ENCODE data around the gene DDIAS. TPM values are rescaled to one million over a fixed set of nuclear protein-coding genes. Genes with fewer than 3 reads are reported as not detected.

Gene DDIAS
- total and polyA plus RNA-seq, 2 donors (not counting 1 experiment from before 2014, with no cell fraction given), result 2.3 to 3.0 TPM

- H3K27me3 ChIP-seq (ENCODE audit: control insufficient read depth, insufficient read depth, low read length), result no peaks in the 10 kb centered on the region
- TF ChIP-seq EZH2 (IDR thresholded peaks at IDR 0.05; ENCODE audit: low read length, missing control alignments) (no peak), CTCF (conservative IDR thresholded peaks at IDR 0.05 in 1 of 2, IDR thresholded peaks at IDR 0.05 in 1 of 2; ENCODE audit: low read depth in 1 of 2, low read length in 2 of 2) (no peak)
- no peaks in the 10 kb centered on the region for H4K20me1 ChIP-seq (ENCODE audit: control insufficient read depth, extremely low read depth, insufficient read depth, low read length)
- DNase-seq (ENCODE audit: low read depth in 2 of 2), result peak in 1 of 2 donors; percentile 30
- H3K4me3 ChIP-seq (replicated peaks in 1 of 4; ENCODE audit: control extremely low read depth in 1 of 4, insufficient read depth in 1 of 4, low read depth in 3 of 4, low read length in 4 of 4), result no peak overlapping the region
- no peaks in the 10 kb centered on the region for H3K79me2 ChIP-seq (ENCODE audit: control insufficient read depth, insufficient read depth, low read length)
- H2AFZ ChIP-seq (ENCODE audit: low read length), result no peak overlapping the region
- H3K27ac ChIP-seq (ENCODE audit: insufficient read depth, low read length), result no peak overlapping the region
- H3K9me3 ChIP-seq (ENCODE audit: control insufficient read depth, insufficient read depth, low read depth, low read length), result no peaks in the 10 kb centered on the region
- no peaks in the 10 kb centered on the region for H3K36me3 ChIP-seq (ENCODE audit: control insufficient read depth, insufficient read depth, low read length)
- H3K4me1 ChIP-seq (ENCODE audit: control insufficient read depth, extremely low read depth, insufficient read depth, low read length), result peaks cover 14% of the 10 kb centered on the region
- H3K9ac ChIP-seq (ENCODE audit: insufficient read depth, low read length), result no peak overlapping the region
- no peak overlapping the region for H3K4me2 ChIP-seq (ENCODE audit: extremely low read depth, insufficient read depth, low read length)
Measured at GRCh38 chr11:82855616-82856015, 45.9 kb upstream of the DDIAS start.

GRCh38 chr11:82857145-82857544 lies 44.4 kb upstream of the DDIAS start:
- no peaks in the 10 kb centered on the region for H4K20me1 ChIP-seq (ENCODE audit: control insufficient read depth, extremely low read depth, insufficient read depth, low read length)
- H3K4me3 ChIP-seq (replicated peaks in 1 of 4; ENCODE audit: control extremely low read depth in 1 of 4, insufficient read depth in 1 of 4, low read depth in 3 of 4, low read length in 4 of 4), result no peak overlapping the region
- no peak overlapping the region for H3K4me2 ChIP-seq (ENCODE audit: extremely low read depth, insufficient read depth, low read length)
- peaks cover 14% of the 10 kb centered on the region for H3K4me1 ChIP-seq (ENCODE audit: control insufficient read depth, extremely low read depth, insufficient read depth, low read length)
- no peaks in the 10 kb centered on the region for H3K36me3 ChIP-seq (ENCODE audit: control insufficient read depth, insufficient read depth, low read length)
- H3K79me2 ChIP-seq (ENCODE audit: control insufficient read depth, insufficient read depth, low read length), result no peaks in the 10 kb centered on the region
- no peak for DNase-seq (ENCODE audit: low read depth in 2 of 2)
- no peak overlapping the region for H2AFZ ChIP-seq (ENCODE audit: low read length)
- H3K27ac ChIP-seq (ENCODE audit: insufficient read depth, low read length), result no peak overlapping the region
- H3K9me3 ChIP-seq (ENCODE audit: control insufficient read depth, insufficient read depth, low read depth, low read length), result no peaks in the 10 kb centered on the region
- H3K27me3 ChIP-seq (ENCODE audit: control insufficient read depth, insufficient read depth, low read length), result no peaks in the 10 kb centered on the region
- TF ChIP-seq CTCF (conservative IDR thresholded peaks at IDR 0.05 in 1 of 2, IDR thresholded peaks at IDR 0.05 in 1 of 2; ENCODE audit: low read depth in 1 of 2, low read length in 2 of 2), result no peak
- H3K9ac ChIP-seq (ENCODE audit: insufficient read depth, low read length), result no peak overlapping the region

- Histone ChIP-seq H3K79me2 (ENCODE audit: control insufficient read depth, insufficient read depth, low read length) (no peaks in the 10 kb centered on the region), H3K9ac (ENCODE audit: insufficient read depth, low read length) (no peak overlapping the region), H3K9me3 (ENCODE audit: control insufficient read depth, insufficient read depth, low read depth, low read length) (no peaks in the 10 kb centered on the region), H3K4me3 (replicated peaks in 1 of 4; ENCODE audit: control extremely low read depth in 1 of 4, insufficient read depth in 1 of 4, low read depth in 3 of 4, low read length in 4 of 4) (no peak overlapping the region), H2AFZ (ENCODE audit: low read length) (peak overlapping the region; percentile 56), H3K27me3 (ENCODE audit: control insufficient read depth, insufficient read depth, low read length) (no peaks in the 10 kb centered on the region), H4K20me1 (ENCODE audit: control insufficient read depth, extremely low read depth, insufficient read depth, low read length) (no peaks in the 10 kb centered on the region), H3K4me1 (ENCODE audit: control insufficient read depth, extremely low read depth, insufficient read depth, low read length) (peaks cover 14% of the 10 kb centered on the region), H3K27ac (ENCODE audit: insufficient read depth, low read length) (peak overlapping the region; percentile 75), H3K36me3 (ENCODE audit: control insufficient read depth, insufficient read depth, low read length) (no peaks in the 10 kb centered on the region), H3K4me2 (ENCODE audit: extremely low read depth, insufficient read depth, low read length) (peak overlapping the region; percentile 26)
- DNase-seq (ENCODE audit: low read depth in 2 of 2), result no peak
- no peak for TF ChIP-seq CTCF (conservative IDR thresholded peaks at IDR 0.05 in 1 of 2, IDR thresholded peaks at IDR 0.05 in 1 of 2; ENCODE audit: low read depth in 1 of 2, low read length in 2 of 2)
- no peak for TF ChIP-seq EZH2 (IDR thresholded peaks at IDR 0.05; ENCODE audit: low read length, missing control alignments)
Measured at GRCh38 chr11:82858133-82858532, 43.4 kb upstream of the DDIAS start.
